Measurements from ENCODE around the gene NKTR. TPM values are rescaled to one million over a fixed set of nuclear protein-coding genes. Genes with fewer than 3 reads are reported as not detected.

The NKTR gene
- total RNA-seq, 4 donors from 2014 or later: 33.8 to 82.3 (median 49.6) TPM

DNA sequence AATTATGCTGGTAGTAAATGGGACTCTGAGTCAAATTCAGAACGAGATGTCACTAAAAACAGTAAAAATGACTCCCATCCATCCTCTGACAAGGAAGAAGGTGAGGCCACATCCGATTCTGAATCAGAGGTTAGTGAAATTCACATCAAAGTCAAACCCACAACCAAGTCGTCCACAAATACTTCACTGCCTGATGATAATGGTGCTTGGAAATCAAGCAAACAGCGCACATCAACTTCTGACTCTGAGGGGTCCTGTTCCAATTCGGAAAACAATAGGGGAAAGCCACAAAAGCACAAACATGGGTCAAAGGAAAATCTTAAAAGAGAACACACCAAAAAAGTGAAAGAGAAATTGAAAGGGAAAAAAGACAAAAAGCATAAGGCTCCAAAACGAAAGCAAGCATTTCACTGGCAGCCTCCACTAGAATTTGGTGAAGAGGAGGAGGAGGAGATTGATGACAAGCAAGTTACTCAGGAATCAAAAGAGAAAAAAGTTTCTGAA is 37.9 kb downstream of the NKTR start:
- WGBS, 2 donors: 77 to 85% methylated on average over 6 of the region's 6 CpGs

DNA sequence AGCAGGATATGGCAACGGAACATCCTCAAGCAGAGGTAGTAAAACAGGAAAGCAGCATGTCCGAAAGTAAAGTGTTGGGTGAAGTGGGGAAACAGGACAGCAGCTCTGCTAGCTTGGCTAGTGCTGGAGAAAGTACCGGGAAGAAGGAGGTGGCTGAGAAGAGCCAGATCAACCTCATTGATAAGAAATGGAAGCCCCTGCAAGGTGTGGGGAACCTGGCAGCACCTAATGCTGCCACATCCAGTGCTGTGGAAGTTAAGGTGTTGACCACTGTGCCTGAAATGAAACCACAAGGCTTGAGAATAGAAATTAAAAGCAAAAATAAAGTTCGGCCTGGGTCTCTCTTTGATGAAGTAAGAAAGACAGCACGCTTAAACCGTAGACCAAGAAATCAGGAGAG is 38.7 kb downstream of the NKTR start:
- H3K4me3 ChIP-seq (ENCODE audit: low read depth, poor library complexity, severe bottlenecking): no peak overlapping the region
- intact Hi-C loops (cut with DNase I; ENCODE audit: low total_unique reads): no loop called here
- WGBS, 2 donors: 85 to 91% methylated on average over 6 of the region's 6 CpGs
- DNase-seq (ENCODE audit: low spot score in 2 of 2): no peak
- TF ChIP-seq, protein P1, sequence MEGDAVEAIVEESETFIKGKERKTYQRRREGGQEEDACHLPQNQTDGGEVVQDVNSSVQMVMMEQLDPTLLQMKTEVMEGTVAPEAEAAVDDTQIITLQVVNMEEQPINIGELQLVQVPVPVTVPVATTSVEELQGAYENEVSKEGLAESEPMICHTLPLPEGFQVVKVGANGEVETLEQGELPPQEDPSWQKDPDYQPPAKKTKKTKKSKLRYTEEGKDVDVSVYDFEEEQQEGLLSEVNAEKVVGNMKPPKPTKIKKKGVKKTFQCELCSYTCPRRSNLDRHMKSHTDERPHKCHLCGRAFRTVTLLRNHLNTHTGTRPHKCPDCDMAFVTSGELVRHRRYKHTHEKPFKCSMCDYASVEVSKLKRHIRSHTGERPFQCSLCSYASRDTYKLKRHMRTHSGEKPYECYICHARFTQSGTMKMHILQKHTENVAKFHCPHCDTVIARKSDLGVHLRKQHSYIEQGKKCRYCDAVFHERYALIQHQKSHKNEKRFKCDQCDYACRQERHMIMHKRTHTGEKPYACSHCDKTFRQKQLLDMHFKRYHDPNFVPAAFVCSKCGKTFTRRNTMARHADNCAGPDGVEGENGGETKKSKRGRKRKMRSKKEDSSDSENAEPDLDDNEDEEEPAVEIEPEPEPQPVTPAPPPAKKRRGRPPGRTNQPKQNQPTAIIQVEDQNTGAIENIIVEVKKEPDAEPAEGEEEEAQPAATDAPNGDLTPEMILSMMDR (IDR thresholded peaks at IDR 0.05): no peak
- TF ChIP-seq POLR2A (IDR thresholded peaks at IDR 0.05): no peak

More for the DNA sequence above, 37.9 kb downstream of the NKTR start:
- H3K4me3 ChIP-seq (ENCODE audit: low read depth, poor library complexity, severe bottlenecking): no peak overlapping the region
- DNase-seq (ENCODE audit: low spot score in 2 of 2): no peak
- intact Hi-C loops (cut with DNase I; ENCODE audit: low total_unique reads): no loop called here
- TF ChIP-seq, protein P1 (IDR thresholded peaks at IDR 0.05): no peak
- TF ChIP-seq POLR2A (IDR thresholded peaks at IDR 0.05): no peak

DNA sequence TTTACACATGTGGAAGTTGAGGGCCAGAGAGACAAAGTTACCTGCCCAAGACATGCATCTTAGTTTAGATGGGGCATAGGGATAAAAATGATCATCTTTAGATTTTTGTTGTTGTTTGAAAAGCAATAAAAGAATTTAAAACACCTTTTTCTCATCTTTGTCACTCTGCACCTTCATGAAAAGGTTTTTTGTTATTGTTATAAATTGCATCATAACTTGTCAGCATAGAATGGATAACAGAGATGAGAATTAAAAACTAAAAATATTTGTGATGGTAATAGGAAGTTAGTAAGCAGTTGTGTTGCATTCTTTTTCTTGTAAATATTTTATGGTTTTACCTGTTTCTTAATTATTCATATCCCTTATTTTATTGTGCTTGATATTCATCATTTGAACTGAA is 39.6 kb downstream of the NKTR start:
- no peak overlapping the region for H3K4me3 ChIP-seq (ENCODE audit: low read depth, poor library complexity, severe bottlenecking)
- intact Hi-C loops (cut with DNase I; ENCODE audit: low total_unique reads): no loop called here
- TF ChIP-seq, protein P1 (IDR thresholded peaks at IDR 0.05): no peak
- TF ChIP-seq POLR2A (IDR thresholded peaks at IDR 0.05): no peak
- DNase-seq (ENCODE audit: low spot score in 2 of 2): no peak

DNA sequence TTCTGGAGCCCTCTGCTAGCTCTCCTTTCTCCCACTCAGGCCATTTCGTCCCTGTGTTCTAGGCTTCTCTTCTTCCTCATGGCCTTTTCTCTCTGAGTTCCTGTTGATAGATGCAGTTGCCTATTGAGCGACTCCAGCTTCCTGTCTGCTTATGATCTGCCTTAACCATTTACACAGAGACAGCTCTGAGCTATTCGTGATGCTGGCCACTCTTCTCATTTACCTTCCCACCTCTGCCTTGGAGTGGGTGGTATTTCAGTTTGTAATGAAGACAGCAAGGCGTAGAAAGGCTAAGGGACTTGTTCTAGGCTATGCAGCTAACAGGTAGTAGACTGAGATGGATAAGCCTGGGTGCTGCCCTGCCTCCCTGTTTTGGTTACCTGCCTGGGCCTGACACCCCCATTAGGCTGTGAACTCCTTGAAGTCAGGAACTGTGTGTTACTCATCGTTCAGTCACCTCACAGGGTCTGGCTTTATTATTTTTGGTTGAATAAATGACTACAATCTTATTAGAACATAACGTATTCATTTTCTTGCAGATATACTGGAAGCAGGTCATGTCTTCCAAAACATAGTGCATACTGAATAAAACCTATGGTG is 40.4 kb downstream of the NKTR start:
- intact Hi-C loops (cut with DNase I; ENCODE audit: low total_unique reads): no loop called here
- no peak for DNase-seq (ENCODE audit: low spot score in 2 of 2)
- H3K4me3 ChIP-seq (ENCODE audit: low read depth, poor library complexity, severe bottlenecking): no peak overlapping the region
- no peak for TF ChIP-seq POLR2A (IDR thresholded peaks at IDR 0.05)
- TF ChIP-seq, protein P1 (IDR thresholded peaks at IDR 0.05): no peak
- whole genome bisulfite sequencing, 2 donors: 89 to 95% methylated on average over 6 of the region's 6 CpGs

DNA sequence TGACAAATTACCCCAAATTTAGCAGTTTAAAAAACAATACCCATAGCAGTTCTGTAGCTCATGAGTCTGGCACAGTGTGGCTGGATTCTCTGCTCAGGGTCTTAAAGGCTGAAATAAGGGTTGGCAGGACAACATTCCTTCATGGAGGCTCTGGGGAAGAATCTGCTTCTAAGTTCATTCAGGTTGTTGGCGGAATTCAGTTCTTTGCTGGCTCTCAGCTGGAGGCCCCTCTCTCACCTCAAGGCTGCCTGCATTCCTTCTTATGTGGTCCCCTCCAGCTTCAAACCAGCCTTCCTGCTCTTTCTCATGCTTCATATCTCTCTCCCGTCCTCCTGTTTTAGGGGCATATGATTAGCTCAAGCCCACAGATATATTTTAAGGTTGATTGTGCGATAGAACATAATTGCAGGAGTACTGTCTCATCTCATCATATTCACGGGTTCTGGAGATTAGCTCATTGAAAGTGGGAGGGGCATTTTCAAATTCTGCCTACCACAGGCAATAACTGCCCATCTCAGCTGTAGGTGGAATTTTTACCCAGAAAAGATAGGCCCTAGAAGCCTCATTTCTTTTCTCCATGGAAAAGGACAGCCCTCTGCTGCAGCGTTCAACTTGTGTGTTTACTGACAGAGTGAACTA is 47.5 kb downstream of the NKTR start:
- H3K4me3 ChIP-seq (ENCODE audit: low read depth, poor library complexity, severe bottlenecking): no peak overlapping the region
- intact Hi-C loops (cut with DNase I; ENCODE audit: low total_unique reads): no loop called here
- WGBS, 2 donors: 76 to 80% methylated on average over 5 of the region's 5 CpGs
- no peak for DNase-seq (ENCODE audit: low spot score in 2 of 2)
- no peak for TF ChIP-seq POLR2A (IDR thresholded peaks at IDR 0.05)
- TF ChIP-seq, protein P1 (IDR thresholded peaks at IDR 0.05): no peak

Measured in lower leg skin (tissue), 4 donors.